ENCODE results near the gene PDZD2.

Gene PDZD2

GRCh38 chr5:31931874-31932273, 292.9 kb downstream of the PDZD2 start:
- Histone ChIP-seq H3K9ac (ENCODE audit: low read depth, low read length) (no peak overlapping the region), H3K27me3 (ENCODE audit: insufficient read depth, low read length, poor library complexity) (no peaks in the 10 kb centered on the region), H3K27ac (ENCODE audit: low read length) (no peak overlapping the region), H3K4me2 (ENCODE audit: insufficient read depth, low read length) (no peak overlapping the region), H2AFZ (ENCODE audit: low read depth, low read length) (no peak overlapping the region), H3K9me3 (ENCODE audit: insufficient read depth, low read length, severe bottlenecking) (no peaks in the 10 kb centered on the region), H4K20me1 (ENCODE audit: insufficient read depth, low read length) (no peaks in the 10 kb centered on the region), H3K79me2 (ENCODE audit: insufficient read depth, low read length) (no peaks in the 10 kb centered on the region), H3K4me3 (ENCODE audit: low read depth in 1 of 2, low read length in 2 of 2) (no peak overlapping the region), H3K4me1 (ENCODE audit: insufficient read depth, low read length) (no peaks in the 10 kb centered on the region), H3K36me3 (ENCODE audit: insufficient read depth, low read length) (no peaks in the 10 kb centered on the region)
- ATAC-seq (ENCODE audit: insufficient read depth, low read depth) (no peak), DNase-seq (no peak)
- no peak for TF ChIP-seq CTCF (IDR thresholded peaks at IDR 0.05; ENCODE audit: borderline replicate concordance, extremely low read depth, low read length, poor library complexity, severe bottlenecking)
- TF ChIP-seq EZH2 (IDR thresholded peaks at IDR 0.05; ENCODE audit: borderline replicate concordance, low read depth, low read length, severe bottlenecking) = no peak

- Histone ChIP-seq H3K36me3 (ENCODE audit: insufficient read depth, low read length) (no peaks in the 10 kb centered on the region), H3K27ac (ENCODE audit: low read length) (no peak overlapping the region), H3K4me2 (ENCODE audit: insufficient read depth, low read length) (no peak overlapping the region), H3K79me2 (ENCODE audit: insufficient read depth, low read length) (no peaks in the 10 kb centered on the region), H3K4me3 (ENCODE audit: low read depth in 1 of 2, low read length in 2 of 2) (no peak overlapping the region), H3K4me1 (ENCODE audit: insufficient read depth, low read length) (no peaks in the 10 kb centered on the region), H3K9ac (ENCODE audit: low read depth, low read length) (no peak overlapping the region), H3K27me3 (ENCODE audit: insufficient read depth, low read length, poor library complexity) (no peaks in the 10 kb centered on the region), H2AFZ (ENCODE audit: low read depth, low read length) (no peak overlapping the region), H3K9me3 (ENCODE audit: insufficient read depth, low read length, severe bottlenecking) (no peaks in the 10 kb centered on the region), H4K20me1 (ENCODE audit: insufficient read depth, low read length) (no peaks in the 10 kb centered on the region)
- no peak for TF ChIP-seq CTCF (IDR thresholded peaks at IDR 0.05; ENCODE audit: borderline replicate concordance, extremely low read depth, low read length, poor library complexity, severe bottlenecking)
- no peak for TF ChIP-seq EZH2 (IDR thresholded peaks at IDR 0.05; ENCODE audit: borderline replicate concordance, low read depth, low read length, severe bottlenecking)
- ATAC-seq (ENCODE audit: insufficient read depth, low read depth) (no peak), DNase-seq (no peak)
Measured at GRCh38 chr5:31934156-31934555, 295.2 kb downstream of the PDZD2 start.

GRCh38 chr5:31935496-31936369, 296.8 kb downstream of the PDZD2 start:
- no peaks in the 10 kb centered on the region for H3K27me3 ChIP-seq (ENCODE audit: insufficient read depth, low read length, poor library complexity)
- no peaks in the 10 kb centered on the region for H3K9me3 ChIP-seq (ENCODE audit: insufficient read depth, low read length, severe bottlenecking)
- ATAC-seq (ENCODE audit: insufficient read depth, low read depth) (no peak), DNase-seq (no peak)
- H3K9ac ChIP-seq (ENCODE audit: low read depth, low read length) = no peak overlapping the region
- no peaks in the 10 kb centered on the region for H4K20me1 ChIP-seq (ENCODE audit: insufficient read depth, low read length)
- H3K27ac ChIP-seq (ENCODE audit: low read length) = no peak overlapping the region
- H3K4me3 ChIP-seq (ENCODE audit: low read depth in 1 of 2, low read length in 2 of 2) = no peak overlapping the region
- H2AFZ ChIP-seq (ENCODE audit: low read depth, low read length) = no peak overlapping the region
- no peaks in the 10 kb centered on the region for H3K4me1 ChIP-seq (ENCODE audit: insufficient read depth, low read length)
- H3K79me2 ChIP-seq (ENCODE audit: insufficient read depth, low read length) = no peaks in the 10 kb centered on the region
- TF ChIP-seq EZH2 (IDR thresholded peaks at IDR 0.05; ENCODE audit: borderline replicate concordance, low read depth, low read length, severe bottlenecking) = no peak
- no peak for TF ChIP-seq CTCF (IDR thresholded peaks at IDR 0.05; ENCODE audit: borderline replicate concordance, extremely low read depth, low read length, poor library complexity, severe bottlenecking)
- H3K4me2 ChIP-seq (ENCODE audit: insufficient read depth, low read length) = no peak overlapping the region
- H3K36me3 ChIP-seq (ENCODE audit: insufficient read depth, low read length) = no peaks in the 10 kb centered on the region
